SKM-1 treated with dmso at 0.1 percent for 144 hours (cell line): ENCODE data around the gene CHI3L1.
A peak's percentile ranks its signal among the peaks of the same experiment; 100 is the strongest.

Experiments used
- DNase-seq: peaks from one replicate; lab custom pipeline; 2025; ENCODE audit not compliant: unreplicated experiment; lab: John Stamatoyannopoulos, UW

The CHI3L1 gene

DNA sequence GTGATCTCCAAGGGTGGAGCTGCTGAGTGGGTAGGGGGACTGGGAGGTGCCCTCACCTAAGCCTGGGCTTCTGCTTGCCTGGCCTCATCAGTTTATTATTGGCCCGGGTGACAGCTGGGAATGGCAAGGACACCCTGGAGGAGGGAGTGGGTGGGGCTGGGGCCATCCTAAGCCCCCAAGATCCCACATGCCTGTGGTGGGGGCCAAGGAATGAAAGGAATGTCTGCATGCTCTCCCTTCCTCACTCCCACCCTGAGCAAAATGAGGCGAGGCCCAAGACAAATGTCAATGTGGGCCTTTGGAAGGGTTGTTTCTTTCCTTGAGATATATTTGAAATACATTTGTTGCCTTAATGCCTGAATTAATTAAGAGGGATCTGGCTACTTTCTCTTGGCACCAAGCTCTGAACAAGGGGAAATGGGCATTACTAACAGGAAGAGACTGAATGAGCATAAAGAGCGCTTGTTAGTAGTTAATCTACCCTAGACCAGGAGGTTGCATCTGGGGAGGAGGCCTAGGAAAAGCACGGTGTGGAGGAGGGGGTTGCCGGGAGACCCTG is 19.7 kb upstream of the CHI3L1 start:
- DNase-seq: no peak

- DNase-seq: no peak
These were observed 18.3 kb upstream of the CHI3L1 start for GRCh38 chr1:203204756-203205155.

DNA sequence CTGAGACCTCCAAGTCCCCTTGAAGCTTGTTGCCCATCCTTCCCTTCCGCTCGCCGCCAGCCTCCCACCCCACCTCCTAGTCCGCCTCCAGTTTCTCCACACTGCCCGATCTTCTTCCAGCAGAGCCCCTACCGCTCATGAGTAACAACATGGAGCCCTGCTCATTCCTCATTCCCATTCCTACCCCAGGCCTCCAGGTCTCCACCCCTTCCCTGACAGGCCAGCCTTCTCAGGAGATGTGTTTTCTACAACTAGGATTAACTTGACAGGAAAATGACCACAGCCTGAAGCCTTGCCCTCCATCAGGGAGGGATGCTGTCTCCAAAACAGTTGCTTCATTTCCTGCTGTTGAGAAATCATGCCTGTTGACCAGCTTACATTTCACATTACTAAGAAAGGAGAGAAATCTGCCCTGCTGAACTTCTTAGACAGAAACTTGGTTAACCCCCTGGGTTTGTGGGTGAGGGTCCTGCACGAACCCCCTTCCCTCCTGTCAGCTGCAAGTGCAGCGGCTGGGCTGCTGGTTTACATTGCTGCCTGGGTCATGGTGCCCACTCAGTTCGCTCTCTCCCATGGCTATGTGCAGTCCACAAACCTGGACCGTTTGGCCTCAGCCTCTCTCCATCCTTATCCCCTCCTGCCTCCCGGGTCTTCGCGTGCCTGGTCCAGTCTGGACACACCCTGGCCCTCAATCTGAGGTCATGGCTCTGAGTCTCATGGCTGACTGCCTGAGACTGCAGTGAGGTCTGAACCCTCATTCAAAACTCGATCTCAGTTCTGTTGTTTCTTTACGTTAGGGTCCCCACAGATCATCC is 16.1 kb upstream of the CHI3L1 start:
- DNase-seq: peak; percentile 92

DNA sequence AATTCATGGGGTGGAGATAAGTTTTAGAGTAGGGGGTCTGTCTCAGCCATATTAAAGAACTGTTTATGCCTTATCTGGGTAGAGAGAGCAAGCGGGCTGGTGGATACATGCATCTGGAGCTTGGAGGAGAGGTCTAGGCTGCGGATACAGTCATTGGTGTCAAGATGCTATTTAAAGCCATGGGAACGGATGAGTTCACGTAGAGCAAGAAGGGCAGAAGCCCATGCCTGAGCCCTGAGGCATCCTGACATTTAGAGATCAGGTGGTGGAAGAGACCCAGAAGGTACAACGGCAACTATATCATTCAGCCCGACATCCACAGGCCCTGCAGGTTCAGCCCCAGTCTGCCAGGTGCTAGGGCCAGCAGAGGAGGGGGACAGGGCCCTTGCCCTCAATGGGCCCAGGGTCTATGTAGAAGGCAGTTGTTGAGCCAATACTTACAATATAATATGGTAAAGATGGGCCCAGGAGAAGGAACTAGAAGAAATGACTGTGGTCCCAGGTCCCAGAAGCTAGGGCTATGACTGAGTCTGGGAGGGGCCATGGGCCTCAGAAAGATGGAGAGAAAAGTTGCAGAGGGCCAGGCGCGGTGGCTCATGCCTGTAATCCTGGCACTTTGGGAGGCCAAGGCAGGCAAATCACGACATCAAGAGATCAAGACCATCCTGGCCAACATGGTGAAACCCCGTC is 15.2 kb upstream of the CHI3L1 start:
- DNase-seq: no peak

DNA sequence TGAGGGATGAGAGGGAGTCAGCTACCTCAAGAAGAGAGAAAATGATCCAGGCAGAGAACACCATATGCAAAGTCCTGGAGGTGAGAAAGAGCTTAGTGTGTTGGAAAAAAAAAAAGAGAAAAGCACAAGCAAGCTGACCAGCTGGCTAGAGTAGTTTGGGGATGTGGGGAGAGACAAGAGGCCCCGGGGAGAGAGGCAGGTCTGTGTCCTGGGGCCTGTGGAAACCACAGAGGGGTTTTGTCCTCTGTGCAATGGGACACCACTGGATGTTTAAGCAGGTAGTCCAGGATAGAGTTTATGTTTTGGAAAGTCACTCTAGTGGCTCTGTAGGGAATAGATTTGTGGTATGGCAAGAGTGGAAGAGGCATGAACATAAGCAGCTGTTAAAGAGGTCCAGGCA is 14.4 kb upstream of the CHI3L1 start:
- peak; percentile 42 for DNase-seq

DNA sequence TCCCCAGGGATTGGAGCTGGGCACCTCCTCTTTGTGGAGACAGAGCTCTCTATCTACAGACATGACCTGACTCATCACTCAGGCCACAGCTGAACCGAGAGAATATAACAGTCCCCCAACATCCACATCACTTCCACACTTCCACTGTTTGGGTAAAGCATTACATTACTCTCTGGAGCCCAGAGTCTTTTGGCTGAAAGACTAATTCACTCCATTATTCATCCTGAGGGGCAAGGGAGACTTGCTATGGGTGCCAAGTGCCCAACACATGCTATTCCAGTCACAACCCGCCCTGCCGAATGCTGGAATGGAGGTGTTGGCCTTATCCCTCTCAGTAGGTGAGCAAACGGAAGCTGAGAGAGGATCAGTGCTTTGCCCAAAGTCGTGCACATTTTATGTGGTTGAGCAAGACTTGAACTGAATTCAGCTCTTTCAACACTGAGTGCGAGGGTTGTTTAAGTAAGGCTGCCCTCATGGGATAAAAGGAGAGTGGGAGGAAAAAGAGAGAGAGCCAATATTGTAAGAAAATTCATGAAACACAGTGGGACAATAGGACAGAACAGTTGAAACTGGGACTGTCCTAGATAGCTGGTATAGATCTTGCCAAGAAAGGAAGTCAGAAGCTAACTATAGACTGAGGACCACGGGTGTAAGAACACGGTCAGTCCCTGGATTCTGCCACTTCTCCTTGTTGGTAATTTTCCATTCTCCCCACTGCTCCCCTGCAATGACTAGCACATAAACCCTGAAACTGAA is 13.5 kb upstream of the CHI3L1 start:
- DNase-seq: peak; percentile 70

DNA sequence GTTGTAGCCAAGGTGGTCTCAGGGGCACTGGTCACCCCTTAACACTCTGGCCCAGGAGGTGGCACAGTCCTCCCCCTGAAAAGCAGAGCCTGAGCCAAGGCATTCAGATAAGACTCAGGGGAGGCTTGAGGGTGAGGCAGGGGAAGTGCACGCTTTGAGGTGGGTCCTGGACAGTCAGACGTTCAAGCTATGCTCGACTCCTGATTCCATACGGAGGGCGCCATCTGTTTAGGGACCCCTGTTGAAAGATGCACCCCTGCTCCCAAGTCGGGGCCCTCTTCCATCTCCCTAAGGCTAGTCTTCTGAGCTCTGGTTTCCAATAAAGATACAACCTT is 12.9 kb upstream of the CHI3L1 start:
- DNase-seq: no peak

DNA sequence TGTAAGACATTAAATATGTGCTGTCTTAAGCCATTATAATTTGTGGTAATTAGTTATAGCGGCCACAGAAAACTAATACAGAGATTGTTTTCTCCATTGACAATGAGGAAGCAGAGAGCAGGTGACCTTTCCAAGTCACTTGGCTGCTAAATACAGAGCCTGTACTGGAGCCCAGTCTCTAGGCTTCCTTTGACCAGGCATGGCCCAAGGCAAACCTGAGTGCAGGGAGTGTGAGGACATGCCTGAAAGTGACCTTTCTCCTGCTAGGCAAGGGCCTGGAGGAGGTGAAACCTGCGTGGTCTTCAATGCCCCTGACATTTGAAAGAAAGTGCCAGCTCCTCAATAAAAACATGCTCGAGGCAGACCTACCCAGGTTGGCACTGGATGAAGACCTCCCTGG is 12.5 kb upstream of the CHI3L1 start:
- DNase-seq: no peak

DNA sequence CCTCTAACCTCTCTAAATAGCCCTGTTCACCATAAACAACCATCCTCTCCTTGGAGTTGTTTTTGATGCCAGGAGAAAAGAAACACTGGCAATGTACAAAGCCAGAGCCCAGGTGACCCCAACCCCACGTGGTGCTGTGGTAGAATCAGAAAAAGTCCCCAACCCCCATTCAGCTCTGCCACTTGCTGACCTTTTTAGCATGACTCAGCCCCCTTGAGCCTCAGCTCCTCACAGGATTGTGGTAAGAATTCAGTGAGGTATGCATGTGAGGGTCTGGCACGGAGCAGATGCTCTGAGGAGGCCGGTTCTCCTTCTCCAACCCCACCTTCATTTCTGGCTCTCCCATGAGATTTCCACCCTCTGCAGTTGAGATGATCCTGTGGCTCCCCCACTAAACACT is 11.1 kb upstream of the CHI3L1 start:
- DNase-seq: no peak

- DNase-seq: no peak
These were observed 9.9 kb upstream of the CHI3L1 start for GRCh38 chr1:203196371-203196770.

DNA sequence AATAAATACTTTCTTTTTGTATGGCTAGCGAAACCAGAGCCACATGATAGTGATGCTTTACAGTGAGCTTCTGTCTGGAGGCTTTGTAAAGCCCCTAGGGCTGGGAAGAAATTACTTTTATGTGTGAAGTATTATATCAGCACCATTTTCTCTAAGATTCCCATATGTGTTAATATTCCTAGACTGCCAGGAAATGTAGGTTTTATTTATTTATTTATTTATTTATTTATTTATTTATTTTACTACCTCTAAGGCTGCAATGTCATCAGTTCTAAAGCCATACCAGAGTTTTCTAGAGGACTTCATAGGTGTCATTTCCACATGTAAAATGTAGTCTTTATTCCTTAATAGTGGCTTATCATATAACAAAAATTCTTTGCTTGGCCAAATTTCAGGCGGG is 4.4 kb upstream of the CHI3L1 start:
- DNase-seq: no peak

DNA sequence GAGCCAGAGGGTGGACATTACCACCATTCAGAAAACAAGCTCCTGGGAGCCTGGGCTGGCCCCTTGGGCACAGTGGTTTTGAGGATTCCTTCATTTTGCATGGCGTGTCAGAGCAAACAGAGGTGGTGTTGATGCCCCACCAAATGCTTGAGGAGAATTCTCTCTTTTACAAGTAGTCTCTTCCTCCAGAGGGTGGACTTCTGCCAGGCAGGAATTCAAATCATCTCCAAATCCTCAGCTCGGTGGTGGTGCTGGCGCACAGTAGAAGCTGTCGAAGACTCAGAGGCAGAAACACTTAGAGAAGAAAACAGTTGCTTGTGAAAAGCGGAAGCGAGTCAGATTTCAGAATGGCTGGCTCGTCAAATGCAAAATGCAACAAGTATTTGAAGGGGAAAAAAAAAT is 3.4 kb upstream of the CHI3L1 start:
- DNase-seq: no peak

DNA sequence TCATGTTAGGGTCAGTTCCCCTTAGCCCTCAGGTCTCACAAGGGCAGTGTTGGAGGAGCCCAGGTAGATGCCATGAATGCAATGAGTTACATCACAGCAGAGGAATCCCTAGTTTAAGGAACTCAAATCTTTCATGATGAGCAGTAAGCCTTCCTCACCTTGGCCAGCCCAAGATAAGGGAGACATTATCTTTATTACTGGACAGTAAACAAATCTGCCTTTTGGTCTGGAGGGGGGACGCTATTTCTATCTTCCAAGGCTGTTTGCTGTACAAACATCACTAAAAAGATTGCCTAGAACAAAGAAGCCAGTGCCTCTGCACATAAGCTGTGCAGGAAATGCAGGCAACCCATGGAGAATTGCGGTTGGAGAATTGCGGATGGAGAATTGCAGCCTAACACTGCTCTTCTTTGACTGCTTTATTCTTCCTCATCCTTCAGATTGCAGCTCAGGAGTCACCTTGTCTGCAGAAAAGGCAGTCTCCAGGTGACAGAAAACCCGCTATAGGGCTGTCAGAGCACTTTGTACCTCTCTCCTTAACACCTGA is 2.3 kb upstream of the CHI3L1 start:
- DNase-seq: no peak

- DNase-seq: no peak
These were observed 1.3 kb upstream of the CHI3L1 start for GRCh38 chr1:203187689-203188264.

DNA sequence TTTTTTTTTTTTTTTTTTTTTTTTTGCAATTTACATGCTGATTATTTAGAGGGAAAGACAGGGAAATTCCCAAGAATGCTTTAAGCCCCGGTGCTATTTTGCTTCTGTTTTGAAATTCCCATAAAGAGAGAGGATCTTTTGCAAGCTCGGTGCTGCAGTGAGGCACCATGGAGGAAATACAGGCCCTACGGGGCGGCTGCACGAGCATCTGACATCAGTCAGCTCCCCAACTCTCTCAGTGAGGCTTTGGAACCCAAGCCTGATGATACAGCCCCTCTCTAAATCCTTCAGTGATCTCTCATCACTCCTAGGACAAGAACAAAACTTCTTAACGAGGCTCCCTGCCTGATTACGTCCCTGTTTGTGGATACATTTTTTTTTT is 791 bp upstream of the CHI3L1 start:
- DNase-seq: no peak

DNA sequence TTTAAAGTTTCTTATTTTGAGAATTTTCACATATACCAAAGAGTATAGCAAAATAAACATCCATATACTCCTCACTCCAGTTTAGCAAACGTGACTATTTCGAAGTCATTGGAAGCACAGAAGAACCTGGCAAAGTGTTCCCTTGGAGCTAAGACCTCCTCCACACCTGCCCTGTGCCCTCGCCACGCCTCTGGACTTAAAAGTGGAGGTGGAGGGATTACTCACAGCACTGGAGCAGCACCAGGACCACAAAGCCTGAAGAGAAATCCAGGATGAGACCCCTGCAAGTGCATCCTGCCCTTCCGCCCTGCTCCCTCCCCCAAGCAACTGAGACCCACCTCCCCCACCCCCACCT is 436 bp downstream of the CHI3L1 start:
- DNase-seq: no peak

DNA sequence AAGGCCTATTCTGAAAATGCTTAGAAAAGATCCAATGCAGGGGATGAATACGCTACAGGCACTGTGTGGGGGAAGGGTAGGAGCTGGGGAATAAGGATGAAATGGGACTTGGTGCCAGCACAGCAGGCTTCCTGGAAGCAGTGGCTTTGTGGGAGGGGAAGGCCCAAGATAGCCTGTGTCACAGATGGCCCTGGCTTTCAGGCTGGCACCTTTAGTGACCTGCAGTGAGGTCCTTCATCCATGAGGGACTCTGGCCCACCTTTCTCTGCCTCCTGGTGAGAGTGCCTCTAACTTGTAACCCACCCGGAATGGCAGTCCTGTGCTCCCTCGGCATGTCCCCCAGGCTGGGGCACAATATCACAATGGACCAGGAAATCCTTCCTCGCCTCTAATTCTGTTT is 919 bp downstream of the CHI3L1 start:
- no peak for DNase-seq

GRCh38 chr1:203185061-203185461 is 1.4 kb downstream of the CHI3L1 start:
- no peak for DNase-seq

- DNase-seq: no peak
These were observed 2.0 kb downstream of the CHI3L1 start for GRCh38 chr1:203184467-203184866.

- no peak for DNase-seq
These were observed 2.7 kb downstream of the CHI3L1 start for GRCh38 chr1:203183828-203184227.

DNA sequence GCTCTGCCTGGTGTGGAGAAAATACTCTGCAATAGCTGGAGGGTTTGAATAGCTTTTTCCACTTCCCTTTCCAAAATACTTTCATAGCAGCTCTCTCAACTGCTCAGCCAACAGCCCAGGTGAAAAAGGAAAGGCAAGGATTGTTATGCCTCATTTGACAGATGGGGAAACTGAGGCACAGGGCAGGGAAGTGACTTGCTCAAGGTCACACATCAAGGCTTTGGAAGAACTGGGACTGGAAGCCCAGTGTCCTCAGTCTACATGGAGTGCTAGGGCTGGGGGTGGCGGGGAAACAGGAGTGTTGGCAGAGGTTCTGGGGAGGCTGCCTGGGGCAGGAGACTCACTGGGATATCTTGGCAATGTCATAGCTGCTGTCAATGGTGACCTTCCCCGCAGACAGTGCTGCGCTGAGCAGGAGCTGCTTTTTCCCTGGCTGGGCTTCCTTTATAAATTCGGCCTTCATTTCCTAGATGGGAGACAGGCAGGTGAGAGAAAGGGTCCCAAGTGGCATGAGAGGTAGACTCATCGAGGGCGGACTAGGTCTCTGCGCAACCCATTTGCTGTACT is 4.0 kb downstream of the CHI3L1 start:
- DNase-seq: peak; percentile 29
